ENCODE measurements around the gene ROS1. TPM values are rescaled to one million over a fixed set of nuclear protein-coding genes. Genes with fewer than 3 reads are reported as not detected.

Gene ROS1
- total and polyA plus RNA-seq, 4 donors, result under 0.01 TPM; not detected in 3

GRCh38 chr6:117276778-117277316 is 148.9 kb downstream of the ROS1 start:
- H3K27me3 ChIP-seq (ENCODE audit: control insufficient read depth in 4 of 4, insufficient read depth in 4 of 4, low read length in 3 of 4), result peaks cover 2 to 18% (median 11%) of the 10 kb centered on the region in 4 donors
- H3K9ac ChIP-seq (ENCODE audit: low read depth in 1 of 2, low read length in 2 of 2), result no peak overlapping the region
- no peaks in the 10 kb centered on the region for H3K9me3 ChIP-seq (ENCODE audit: control insufficient read depth in 4 of 4, low read length in 3 of 4)
- H3K27ac ChIP-seq (ENCODE audit: low read depth in 1 of 2, low read length in 2 of 2), result no peak overlapping the region
- no peaks in the 10 kb centered on the region for H3K36me3 ChIP-seq (ENCODE audit: control insufficient read depth in 4 of 4, insufficient read depth in 3 of 4, low read depth in 1 of 4, low read length in 3 of 4)
- no peak for TF ChIP-seq CTCF (IDR thresholded peaks at IDR 0.05; ENCODE audit: low read depth, low read length, missing input control)
- TF ChIP-seq NR2F2 (IDR thresholded peaks at IDR 0.05), result no peak
- TF ChIP-seq REST (IDR thresholded peaks at IDR 0.05), result no peak
- no peak for TF ChIP-seq JUND (IDR thresholded peaks at IDR 0.05)
- TF ChIP-seq TAF1 (conservative IDR thresholded peaks at IDR 0.05), result no peak
- TF ChIP-seq RXRA (IDR thresholded peaks at IDR 0.05), result no peak
- TF ChIP-seq GABPA (IDR thresholded peaks at IDR 0.05 in 1 of 2, conservative IDR thresholded peaks at IDR 0.05 in 1 of 2), result no peak
- no peak for TF ChIP-seq EGR1 (IDR thresholded peaks at IDR 0.05; ENCODE audit: low read depth in 2 of 2)
- TF ChIP-seq FOXA1 (IDR thresholded peaks at IDR 0.05), result no peak
- no peak for TF ChIP-seq ATF3 (IDR thresholded peaks at IDR 0.05)
- no peak for TF ChIP-seq YY1 (IDR thresholded peaks at IDR 0.05)
- DNase-seq (ENCODE audit: low spot score), result no peak
- no peaks in the 10 kb centered on the region for H3K4me1 ChIP-seq (ENCODE audit: control insufficient read depth in 4 of 4, insufficient read depth in 4 of 4, low read length in 3 of 4)
- WGBS, result 84% methylated on average over 10 of the region's 10 CpGs
- H3K4me3 ChIP-seq (ENCODE audit: low read depth in 1 of 3, low read length in 3 of 3), result no peak overlapping the region

- DNase-seq (ENCODE audit: low spot score), result no peak
- Histone ChIP-seq H3K27me3 (ENCODE audit: control insufficient read depth in 4 of 4, insufficient read depth in 4 of 4, low read length in 3 of 4) (peaks cover 0 to 18% (median 12%) of the 10 kb centered on the region in 4 donors), H3K9me3 (ENCODE audit: control insufficient read depth in 4 of 4, low read length in 3 of 4) (no peaks in the 10 kb centered on the region), H3K9ac (ENCODE audit: low read depth in 1 of 2, low read length in 2 of 2) (no peak overlapping the region), H3K27ac (ENCODE audit: low read depth in 1 of 2, low read length in 2 of 2) (no peak overlapping the region), H3K4me1 (ENCODE audit: control insufficient read depth in 4 of 4, insufficient read depth in 4 of 4, low read length in 3 of 4) (peaks cover 2 to 3% (median 3%) of the 10 kb centered on the region in 4 donors), H3K4me3 (ENCODE audit: low read depth in 1 of 3, low read length in 3 of 3) (no peak overlapping the region), H3K36me3 (ENCODE audit: control insufficient read depth in 4 of 4, insufficient read depth in 3 of 4, low read depth in 1 of 4, low read length in 3 of 4) (no peaks in the 10 kb centered on the region)
- WGBS, result 65% methylated on average over 5 of the region's 5 CpGs
- no peak for TF ChIP-seq ZBTB33 (IDR thresholded peaks at IDR 0.05)
- TF ChIP-seq TAF1 (conservative IDR thresholded peaks at IDR 0.05), result no peak
- TF ChIP-seq FOXA2 (IDR thresholded peaks at IDR 0.05), result no peak
- no peak for TF ChIP-seq RXRA (IDR thresholded peaks at IDR 0.05)
- no peak for TF ChIP-seq HNF4A (conservative IDR thresholded peaks at IDR 0.05)
- TF ChIP-seq MAX (IDR thresholded peaks at IDR 0.05), result no peak
- TF ChIP-seq NR2F2 (IDR thresholded peaks at IDR 0.05), result no peak
- no peak for TF ChIP-seq EGR1 (IDR thresholded peaks at IDR 0.05; ENCODE audit: low read depth in 2 of 2)
- TF ChIP-seq GABPA (IDR thresholded peaks at IDR 0.05 in 1 of 2, conservative IDR thresholded peaks at IDR 0.05 in 1 of 2), result no peak
- TF ChIP-seq HNF4G (IDR thresholded peaks at IDR 0.05), result no peak
- TF ChIP-seq SP1 (IDR thresholded peaks at IDR 0.05), result no peak
These were observed 150.0 kb downstream of the ROS1 start for GRCh38 chr6:117275711-117276110.
